HTERT RPE-1 (cell line): ENCODE measurements around the gene CD47.

ENCODE experiments used
- in situ Hi-C: fragments of 300-500 bp; cut with MboI; formaldehyde crosslinking; loops from 4 replicates; pipeline ENCODE4 v1.14.3; 2020; ENCODE audit warnings: low sequenced_read_pairs

CD47 gene

GRCh38 chr3:108093021-108093420 is 2.2 kb upstream of the CD47 start:
- in situ Hi-C loops: no loop called here

GRCh38 chr3:108092501-108092900 is 1.7 kb upstream of the CD47 start:
- in situ Hi-C loops: no loop called here

- in situ Hi-C loops: no loop called here
These were observed 843 bp upstream of the CD47 start for GRCh38 chr3:108091498-108092250.

GRCh38 chr3:108090049-108090700 is 656 bp downstream of the CD47 start:
- in situ Hi-C loops: no loop called here

- in situ Hi-C loops: no loop called here
These were observed 1.3 kb downstream of the CD47 start for GRCh38 chr3:108089579-108089978.

GRCh38 chr3:108088697-108089096 is 2.1 kb downstream of the CD47 start:
- in situ Hi-C loops: no loop called here

- in situ Hi-C loops: no loop called here
These were observed 2.7 kb downstream of the CD47 start for GRCh38 chr3:108088146-108088545.

- in situ Hi-C loops: no loop called here
These were observed 4.2 kb downstream of the CD47 start for GRCh38 chr3:108086653-108087052.

GRCh38 chr3:108085810-108086350 is 5.0 kb downstream of the CD47 start:
- in situ Hi-C loops: no loop called here

- in situ Hi-C loops: no loop called here
These were observed 5.5 kb downstream of the CD47 start for GRCh38 chr3:108085370-108085769.

GRCh38 chr3:108079877-108080276 is 11.0 kb downstream of the CD47 start:
- in situ Hi-C loops: no loop called here

- in situ Hi-C loops: no loop called here
These were observed 11.8 kb downstream of the CD47 start for GRCh38 chr3:108079043-108079442.

- in situ Hi-C loops: no loop called here
These were observed 14.3 kb downstream of the CD47 start for GRCh38 chr3:108076564-108076963.

GRCh38 chr3:108073764-108074431 is 16.9 kb downstream of the CD47 start:
- in situ Hi-C loops: no loop called here

GRCh38 chr3:108071368-108071767 is 19.5 kb downstream of the CD47 start:
- in situ Hi-C loops: no loop called here

- in situ Hi-C loops: no loop called here
These were observed 20.5 kb downstream of the CD47 start for GRCh38 chr3:108070356-108070755.

GRCh38 chr3:108067768-108068167 is 23.1 kb downstream of the CD47 start:
- in situ Hi-C loops: no loop called here

GRCh38 chr3:108065096-108065495 is 25.7 kb downstream of the CD47 start:
- in situ Hi-C loops: no loop called here

GRCh38 chr3:108064293-108064887 is 26.4 kb downstream of the CD47 start:
- in situ Hi-C loops: no loop called here

- in situ Hi-C loops: no loop called here
These were observed 28.8 kb downstream of the CD47 start for GRCh38 chr3:108062051-108062450.

- in situ Hi-C loops: no loop called here
These were observed 30.5 kb downstream of the CD47 start for GRCh38 chr3:108060331-108060730.
